Measurements from ENCODE around the gene C9orf50. TPM values are rescaled to one million over a fixed set of nuclear protein-coding genes. Genes with fewer than 3 reads are reported as not detected.

The C9orf50 gene
- total RNA-seq, 1 experiment from 2014 or later = not detected

DNA sequence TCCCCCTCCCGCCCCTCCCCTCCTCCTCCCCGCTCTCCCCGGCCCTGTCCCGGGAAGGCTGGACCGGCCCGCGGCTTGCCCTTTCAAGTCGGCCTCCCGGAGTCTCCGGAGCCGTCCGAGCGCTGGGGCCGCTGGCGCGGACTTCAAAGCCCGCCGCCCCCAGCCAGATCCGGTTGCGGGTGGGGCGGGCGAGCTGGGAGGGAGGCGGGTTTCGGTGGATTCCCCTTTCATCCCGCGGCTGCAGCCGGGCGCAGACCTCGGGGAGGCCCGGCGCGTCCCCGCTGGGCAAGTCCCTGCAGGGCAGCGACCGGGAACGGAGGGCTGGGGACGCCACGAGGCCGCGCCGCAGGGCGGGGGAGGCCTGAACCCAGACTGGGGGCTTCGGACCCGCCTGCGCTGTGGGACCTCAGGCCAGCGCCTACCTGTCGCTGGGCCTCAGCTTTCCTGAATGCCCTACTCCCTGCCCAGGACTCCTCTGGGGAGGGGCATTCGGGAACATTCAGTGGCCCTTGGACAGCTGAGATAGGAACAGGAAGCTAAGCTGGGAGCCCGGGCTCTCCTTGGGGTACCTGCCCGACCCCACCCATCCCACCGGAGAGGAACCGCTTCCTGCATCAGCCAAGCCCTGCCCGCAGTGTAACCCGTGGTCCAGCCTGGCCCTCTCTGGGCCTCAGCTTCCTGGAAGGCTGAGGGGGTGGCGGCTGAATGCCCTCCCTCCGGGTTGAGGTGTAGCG, 23.4 kb downstream of the C9orf50 start:
- Histone ChIP-seq H3K79me2 (ENCODE audit: low read depth) (no peaks in the 10 kb centered on the region), H2AFZ (peak overlapping the region; percentile 91), H3K4me1 (replicated peaks; ENCODE audit: insufficient read depth) (peaks cover 34% of the 10 kb centered on the region), H3K9me2 (ENCODE audit: insufficient read depth) (no peaks in the 10 kb centered on the region), H4K20me1 (ENCODE audit: insufficient read depth) (no peaks in the 10 kb centered on the region), H3K27ac (peak overlapping the region; percentile 58), H3F3A (ENCODE audit: insufficient read depth, low read depth) (peaks cover 22% of the 10 kb centered on the region; the same call in 1 of the 2 replicates), H3K36me3 (ENCODE audit: low read depth) (no peaks in the 10 kb centered on the region), H3K4me3 (peak overlapping the region; percentile 70), H3K27me3 (ENCODE audit: insufficient read depth, low read depth) (no peaks in the 10 kb centered on the region), H3K9me3 (ENCODE audit: insufficient read depth, low read depth) (no peaks in the 10 kb centered on the region), H3K4me2 (peak overlapping the region; percentile 81)
- TF ChIP-seq, protein P1, sequence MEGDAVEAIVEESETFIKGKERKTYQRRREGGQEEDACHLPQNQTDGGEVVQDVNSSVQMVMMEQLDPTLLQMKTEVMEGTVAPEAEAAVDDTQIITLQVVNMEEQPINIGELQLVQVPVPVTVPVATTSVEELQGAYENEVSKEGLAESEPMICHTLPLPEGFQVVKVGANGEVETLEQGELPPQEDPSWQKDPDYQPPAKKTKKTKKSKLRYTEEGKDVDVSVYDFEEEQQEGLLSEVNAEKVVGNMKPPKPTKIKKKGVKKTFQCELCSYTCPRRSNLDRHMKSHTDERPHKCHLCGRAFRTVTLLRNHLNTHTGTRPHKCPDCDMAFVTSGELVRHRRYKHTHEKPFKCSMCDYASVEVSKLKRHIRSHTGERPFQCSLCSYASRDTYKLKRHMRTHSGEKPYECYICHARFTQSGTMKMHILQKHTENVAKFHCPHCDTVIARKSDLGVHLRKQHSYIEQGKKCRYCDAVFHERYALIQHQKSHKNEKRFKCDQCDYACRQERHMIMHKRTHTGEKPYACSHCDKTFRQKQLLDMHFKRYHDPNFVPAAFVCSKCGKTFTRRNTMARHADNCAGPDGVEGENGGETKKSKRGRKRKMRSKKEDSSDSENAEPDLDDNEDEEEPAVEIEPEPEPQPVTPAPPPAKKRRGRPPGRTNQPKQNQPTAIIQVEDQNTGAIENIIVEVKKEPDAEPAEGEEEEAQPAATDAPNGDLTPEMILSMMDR (conservative IDR thresholded peaks at IDR 0.05) = no peak
- no peak for TF ChIP-seq EZH2 (IDR thresholded peaks at IDR 0.05; ENCODE audit: low read depth)
- ChIA-PET CTCF (interaction anchor here (0.7 to 0.8 kb wide), 2 partner anchors 11 to 227 kb away, joined by 3 to 4 read pairs; no protein-coding TSS in a partner anchor), POLR2A (ENCODE audit: unreplicated experiment) (interaction anchor here (0.6 to 1.8 kb wide), 5 partner anchors 27 to 221 kb away, joined by 3 to 14 read pairs (median 4); no protein-coding TSS in a partner anchor)
- TSS peak; percentile 59 for BruUV-seq (replicated peaks)
- DNase-seq = peak in 1 of 2 experiments; percentile 77
- intact Hi-C loops (cut with micrococcal nuclease; ENCODE audit: unreplicated experiment) = loop anchor here (1.0 kb wide), 1 partner anchor 28 kb away; no protein-coding TSS in a partner anchor

DNA sequence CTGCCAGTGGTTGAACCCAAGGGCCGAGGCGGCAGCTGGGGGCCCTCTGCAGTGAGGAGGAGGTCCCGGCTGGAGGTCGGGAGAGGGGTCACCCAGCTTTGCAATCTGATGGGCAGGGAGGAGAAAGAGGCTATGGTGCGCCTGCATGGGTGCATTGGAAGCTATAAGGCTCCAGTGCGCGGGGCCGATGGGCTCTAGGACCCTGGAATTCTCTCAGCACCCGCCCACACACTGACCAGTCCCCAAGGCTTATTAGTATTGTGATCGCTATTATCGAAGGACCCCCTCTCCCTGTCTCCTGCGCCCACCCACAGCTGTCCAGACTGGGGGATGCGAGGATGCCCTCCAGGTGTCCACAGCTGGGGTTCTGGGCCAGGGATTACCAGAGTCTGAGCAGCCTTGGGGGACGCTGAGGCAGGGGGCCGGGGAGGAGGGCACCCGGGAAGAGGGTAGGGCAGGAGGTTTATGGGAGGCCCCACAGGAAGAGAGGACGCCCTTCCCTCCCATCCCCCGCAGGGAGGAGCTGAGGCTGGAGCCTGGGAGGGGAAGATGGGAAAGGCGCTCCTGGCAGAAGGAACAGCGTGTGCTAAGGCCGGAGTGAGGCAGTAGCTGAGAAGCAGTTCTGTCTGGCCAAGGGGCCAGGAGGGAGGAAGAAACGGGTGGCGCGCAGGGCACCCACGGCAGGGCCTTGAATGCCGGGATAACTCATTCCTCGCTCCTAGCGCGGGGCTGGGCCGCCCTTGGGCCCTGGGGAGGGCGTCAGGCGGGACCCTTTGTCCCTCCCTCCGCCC, 24.2 kb downstream of the C9orf50 start:
- intact Hi-C loops (cut with micrococcal nuclease; ENCODE audit: unreplicated experiment) = loop anchor here (1.0 kb wide), 1 partner anchor 27 kb away; no protein-coding TSS in a partner anchor
- peak overlapping the region; percentile 58; the same call in 1 of the 2 replicates for H3K27ac ChIP-seq
- H3K79me2 ChIP-seq (ENCODE audit: low read depth) = no peaks in the 10 kb centered on the region
- H3K9me3 ChIP-seq (ENCODE audit: insufficient read depth, low read depth) = no peaks in the 10 kb centered on the region
- peaks cover 34% of the 10 kb centered on the region for H3K4me1 ChIP-seq (replicated peaks; ENCODE audit: insufficient read depth)
- ChIA-PET POLR2A (ENCODE audit: unreplicated experiment) (interaction anchor here (0.6 to 1.8 kb wide), 6 partner anchors 26 to 214 kb away, joined by 4 to 14 read pairs (median 4); no protein-coding TSS in a partner anchor), CTCF (no interaction called here)
- peak overlapping the region; percentile 81 for H3K4me2 ChIP-seq
- peak overlapping the region; percentile 70 for H3K4me3 ChIP-seq
- no TSS peak for BruUV-seq (replicated peaks)
- peaks cover 22% of the 10 kb centered on the region; the same call in 1 of the 2 replicates for H3F3A ChIP-seq (ENCODE audit: insufficient read depth, low read depth)
- H4K20me1 ChIP-seq (ENCODE audit: insufficient read depth) = no peaks in the 10 kb centered on the region
- H2AFZ ChIP-seq = peak overlapping the region; percentile 91
- DNase-seq = peak in 1 of 2 experiments; percentile 62
- TF ChIP-seq EZH2 (IDR thresholded peaks at IDR 0.05; ENCODE audit: low read depth) = no peak
- TF ChIP-seq, protein P1 (conservative IDR thresholded peaks at IDR 0.05) = no peak
- no peaks in the 10 kb centered on the region for H3K9me2 ChIP-seq (ENCODE audit: insufficient read depth)
- H3K36me3 ChIP-seq (ENCODE audit: low read depth) = no peaks in the 10 kb centered on the region
- no peaks in the 10 kb centered on the region for H3K27me3 ChIP-seq (ENCODE audit: insufficient read depth, low read depth)

DNA sequence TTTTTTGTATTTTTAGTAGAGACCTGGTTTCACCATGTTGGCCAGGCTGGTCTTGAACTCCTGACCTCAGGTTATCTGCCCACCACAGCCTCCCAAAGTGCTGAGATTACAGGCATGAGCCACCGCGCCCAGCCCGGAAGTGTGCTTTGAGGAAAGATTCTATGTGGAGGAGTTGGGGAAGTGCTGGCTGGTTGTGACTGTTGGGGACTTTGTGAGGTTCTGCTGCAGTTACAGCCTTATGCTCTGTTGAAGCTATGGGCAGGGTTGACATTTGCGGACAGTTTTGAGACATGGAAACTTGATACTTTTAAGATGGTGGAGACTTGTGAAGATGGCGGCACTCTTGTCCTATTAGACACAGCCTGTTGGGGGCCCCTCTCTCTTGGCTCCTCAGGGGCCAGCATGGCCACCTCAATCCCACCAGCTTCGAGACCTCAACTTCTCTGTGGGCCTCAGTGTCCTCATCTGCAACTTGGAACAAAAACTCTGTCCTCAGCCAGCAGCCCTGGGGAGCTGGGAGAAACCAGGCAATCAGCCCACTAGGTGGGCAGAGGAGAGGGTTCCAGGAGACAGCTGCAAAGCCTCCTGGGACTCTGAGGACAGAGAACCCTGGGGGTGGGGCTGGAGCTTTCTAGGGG, 24.9 kb downstream of the C9orf50 start:
- no peak overlapping the region for H3K4me3 ChIP-seq
- no peaks in the 10 kb centered on the region for H3K36me3 ChIP-seq (ENCODE audit: low read depth)
- no peaks in the 10 kb centered on the region for H3K79me2 ChIP-seq (ENCODE audit: low read depth)
- no peaks in the 10 kb centered on the region for H3K27me3 ChIP-seq (ENCODE audit: insufficient read depth, low read depth)
- intact Hi-C loops (cut with micrococcal nuclease; ENCODE audit: unreplicated experiment) = no loop called here
- TF ChIP-seq, protein P1 (conservative IDR thresholded peaks at IDR 0.05) = no peak
- TF ChIP-seq EZH2 (IDR thresholded peaks at IDR 0.05; ENCODE audit: low read depth) = no peak
- no TSS peak for BruUV-seq (replicated peaks)
- no peaks in the 10 kb centered on the region for H3K9me2 ChIP-seq (ENCODE audit: insufficient read depth)
- peaks cover 34% of the 10 kb centered on the region for H3K4me1 ChIP-seq (replicated peaks; ENCODE audit: insufficient read depth)
- no peak overlapping the region for H2AFZ ChIP-seq
- no peaks in the 10 kb centered on the region for H4K20me1 ChIP-seq (ENCODE audit: insufficient read depth)
- no peaks in the 10 kb centered on the region for H3K9me3 ChIP-seq (ENCODE audit: insufficient read depth, low read depth)
- POLR2A ChIA-PET (ENCODE audit: unreplicated experiment) = interaction anchor here (0.7 to 1.8 kb wide), 2 partner anchors 25 to 164 kb away, joined by 4 to 14 read pairs; no protein-coding TSS in a partner anchor
- H3K27ac ChIP-seq = no peak overlapping the region
- peaks cover 22% of the 10 kb centered on the region; the same call in 1 of the 2 replicates for H3F3A ChIP-seq (ENCODE audit: insufficient read depth, low read depth)
- CTCF ChIA-PET = interaction anchor here (1.1 kb wide), 1 partner anchor 317 kb away, joined by 9 read pairs; no protein-coding TSS in a partner anchor
- peak overlapping the region; percentile 81; the same call in 1 of the 2 replicates for H3K4me2 ChIP-seq
- DNase-seq = no peak
